Measurements from ENCODE around the gene SLC2A13.

- TF ChIP-seq CREB1 (CRISPR knock-in tag; IDR thresholded peaks at IDR 0.05) (no peak), ZNF281 (CRISPR knock-in tag; IDR thresholded peaks at IDR 0.05) (no peak), CTCF (IDR thresholded peaks at IDR 0.05) (no peak), ATF2 (CRISPR knock-in tag; IDR thresholded peaks at IDR 0.05; ENCODE audit: borderline replicate concordance, low read depth) (no peak), ATF6 (CRISPR knock-in tag; IDR thresholded peaks at IDR 0.05) (no peak), NFYB (CRISPR knock-in tag; conservative IDR thresholded peaks at IDR 0.05; ENCODE audit: low read depth) (no peak), USF1 (CRISPR knock-in tag; IDR thresholded peaks at IDR 0.05) (no peak), FOXP4 (CRISPR knock-in tag; IDR thresholded peaks at IDR 0.05) (no peak), TEAD1 (CRISPR knock-in tag; IDR thresholded peaks at IDR 0.05) (no peak), IRF1 (CRISPR knock-in tag; IDR thresholded peaks at IDR 0.05) (no peak), ZNF232 (CRISPR knock-in tag; IDR thresholded peaks at IDR 0.05) (no peak), TEAD4 (CRISPR knock-in tag; IDR thresholded peaks at IDR 0.05) (no peak)
Observed at GRCh38 chr12:40017488-40017887, 88.4 kb downstream of the SLC2A13 start.
